ENCODE data around the gene LRMDA. TPM values are rescaled to one million over a fixed set of nuclear protein-coding genes. Genes with fewer than 3 reads are reported as not detected.

The LRMDA gene
- total and polyA plus RNA-seq, 2 of the 13 experiments (the other 11 are each of a cell fraction or from before 2014, with no cell fraction given): 13.4 to 22.0 TPM

GRCh38 chr10:76033457-76034196, 602.2 kb downstream of the LRMDA start (continued):
- peak; percentile 99 for TF ChIP-seq HNF1B (CRISPR knock-in tag; IDR thresholded peaks at IDR 0.05)
- peak; percentile 68; the same call in 1 of the 2 replicates for TF ChIP-seq SPEN (CRISPR knock-in tag; IDR thresholded peaks at IDR 0.05; ENCODE audit: low read depth)
- TF ChIP-seq TERF1 (CRISPR knock-in tag; IDR thresholded peaks at IDR 0.05): no peak
- TF ChIP-seq FOXA3 (CRISPR knock-in tag; IDR thresholded peaks at IDR 0.05): peak; percentile 82
- TF ChIP-seq RNF2 (conservative IDR thresholded peaks at IDR 0.05; ENCODE audit: low read depth): no peak
- peak; percentile 96 for TF ChIP-seq ELF3 (CRISPR knock-in tag; IDR thresholded peaks at IDR 0.05)
- peak; percentile 79 for TF ChIP-seq TARDBP (CRISPR knock-in tag; IDR thresholded peaks at IDR 0.05)
- no peak for TF ChIP-seq SNAPC4 (CRISPR knock-in tag; IDR thresholded peaks at IDR 0.05)
- 0 out of 2 replicates have a peak, but pooled peaks have one; percentile 6 for TF ChIP-seq SIX1 (CRISPR knock-in tag; IDR thresholded peaks at IDR 0.05; ENCODE audit: borderline replicate concordance)
- peak; percentile 89 for TF ChIP-seq ZNF503 (CRISPR knock-in tag; IDR thresholded peaks at IDR 0.05)
- TF ChIP-seq CERS6 (CRISPR knock-in tag; IDR thresholded peaks at IDR 0.05): no peak
- peak; percentile 83; the same call in 1 of the 2 replicates for TF ChIP-seq ZKSCAN8 (CRISPR knock-in tag; IDR thresholded peaks at IDR 0.05; ENCODE audit: borderline replicate concordance)
- TF ChIP-seq SNAPC2 (CRISPR knock-in tag; IDR thresholded peaks at IDR 0.05): 0 out of 2 replicates have a peak, but pooled peaks have one; percentile 53
- TF ChIP-seq ZNF549 (CRISPR knock-in tag; IDR thresholded peaks at IDR 0.05): no peak
- TF ChIP-seq ZNF263 (CRISPR knock-in tag; IDR thresholded peaks at IDR 0.05): peak; percentile 98
- TF ChIP-seq ZMYM4 (CRISPR knock-in tag; IDR thresholded peaks at IDR 0.05): peak; percentile 82

Measured in HepG2 (cell line).